HG02759 (cell line): ENCODE data around the gene ADM.

Source experiments
- ATAC-seq: cut with Tn5 transposase; IDR thresholded peaks from one replicate; pipeline ENCODE4 v1.9.1; 2021; ENCODE audit warnings: mild to moderate bottlenecking, moderate library complexity; ENCODE audit not compliant: unreplicated experiment

Gene ADM

GRCh38 chr11:10326012-10326964 lies 21.4 kb downstream of the ADM start:
- no peak for ATAC-seq

GRCh38 chr11:10327254-10327653 lies 22.4 kb downstream of the ADM start:
- no peak for ATAC-seq

DNA sequence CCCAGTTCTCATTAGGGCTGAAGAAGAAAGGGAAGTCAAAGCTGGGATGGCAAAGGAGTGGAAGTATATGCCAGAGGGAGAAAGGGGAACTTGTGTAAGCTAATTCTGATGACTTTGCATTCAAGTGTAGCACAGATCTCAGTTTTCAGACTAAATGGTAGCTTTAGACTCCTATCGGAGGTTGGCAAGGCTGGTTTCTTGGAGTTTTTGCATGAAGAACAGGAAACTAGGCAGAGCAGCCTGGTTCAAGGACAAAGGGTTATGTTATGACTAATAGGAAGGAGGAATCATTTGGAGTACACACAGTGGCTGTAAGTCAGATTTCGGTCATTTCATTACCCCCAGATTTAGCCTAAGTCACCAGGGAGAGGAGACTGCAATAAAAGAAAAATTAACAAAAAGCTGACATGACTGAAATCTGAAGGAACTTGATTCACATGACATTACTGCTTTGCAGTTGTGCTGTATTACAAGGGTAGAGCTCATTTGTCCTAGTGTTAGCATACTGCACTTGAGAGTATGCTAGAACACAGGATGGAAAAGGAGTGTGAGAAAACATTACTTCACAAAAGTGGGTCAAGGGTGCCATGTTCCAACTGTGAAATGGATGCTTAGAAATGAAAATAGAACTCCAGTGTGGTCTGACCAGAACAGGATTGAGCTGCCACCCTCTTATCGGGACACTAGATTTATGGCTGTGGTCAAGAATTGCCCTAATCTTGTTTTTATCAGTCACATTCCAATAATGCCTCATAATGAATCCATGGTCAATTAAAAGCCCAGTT lies 23.6 kb downstream of the ADM start:
- ATAC-seq = no peak

DNA sequence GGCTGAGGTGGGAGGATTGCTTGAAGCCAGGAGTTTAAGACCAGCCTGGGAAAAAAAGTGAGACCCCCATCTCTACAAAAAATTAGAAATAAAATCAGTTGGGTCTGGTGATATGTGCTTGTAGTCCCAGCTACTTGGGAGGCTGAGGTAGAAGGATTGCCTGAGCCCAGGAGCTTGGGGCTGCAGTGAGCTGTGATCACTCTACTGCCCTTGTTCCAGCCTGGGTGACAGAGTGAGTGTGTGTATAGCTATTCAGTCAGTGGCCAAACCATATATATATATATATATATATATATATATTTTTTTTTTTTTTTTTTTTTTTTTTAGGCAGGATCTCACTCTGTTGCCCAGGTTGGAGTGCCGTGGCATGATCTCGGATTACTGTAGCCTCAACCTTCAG lies 24.5 kb downstream of the ADM start:
- no peak for ATAC-seq

DNA sequence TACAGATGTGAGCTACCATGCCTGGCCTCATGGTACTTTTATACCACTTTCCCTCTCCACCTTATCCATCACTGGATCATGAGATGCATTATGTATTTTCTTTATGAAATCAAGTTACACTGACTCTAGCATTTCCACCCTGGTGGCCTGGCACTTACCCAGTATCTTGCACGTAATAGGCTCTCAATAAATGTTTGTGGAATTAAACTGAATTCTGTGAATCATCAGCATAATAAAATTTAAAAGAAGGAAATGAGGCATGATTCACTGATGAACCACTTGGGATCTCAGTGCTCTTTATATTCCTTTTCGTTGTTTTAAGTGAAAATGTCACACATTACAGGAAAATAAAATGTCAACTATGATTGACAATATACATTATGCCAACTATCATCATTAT lies 25.1 kb downstream of the ADM start:
- ATAC-seq = no peak

- no peak for ATAC-seq
Measured at GRCh38 chr11:10331548-10332289, 26.8 kb downstream of the ADM start.

DNA sequence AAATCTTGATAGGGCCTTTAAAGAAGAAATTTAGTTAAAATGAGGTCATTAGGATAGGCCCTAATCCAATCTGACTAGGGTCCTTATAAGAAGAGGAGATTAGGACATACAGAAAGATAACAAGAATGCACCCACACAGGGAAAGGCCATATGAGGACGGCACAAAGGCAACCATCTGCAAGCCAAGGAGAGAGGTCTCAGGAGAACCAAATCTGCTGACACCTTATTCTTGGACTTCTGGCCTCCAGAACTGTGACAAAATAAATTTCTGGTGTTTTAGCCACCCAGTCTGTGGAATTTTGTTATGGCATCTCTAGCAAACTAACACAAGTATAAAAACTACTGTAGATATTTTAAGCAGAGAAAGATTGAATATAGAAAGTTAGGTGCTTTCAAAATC lies 28.6 kb downstream of the ADM start:
- no peak for ATAC-seq

GRCh38 chr11:10338287-10338686 lies 33.4 kb downstream of the ADM start:
- ATAC-seq = no peak

GRCh38 chr11:10348650-10349280 lies 43.9 kb downstream of the ADM start:
- no peak for ATAC-seq

DNA sequence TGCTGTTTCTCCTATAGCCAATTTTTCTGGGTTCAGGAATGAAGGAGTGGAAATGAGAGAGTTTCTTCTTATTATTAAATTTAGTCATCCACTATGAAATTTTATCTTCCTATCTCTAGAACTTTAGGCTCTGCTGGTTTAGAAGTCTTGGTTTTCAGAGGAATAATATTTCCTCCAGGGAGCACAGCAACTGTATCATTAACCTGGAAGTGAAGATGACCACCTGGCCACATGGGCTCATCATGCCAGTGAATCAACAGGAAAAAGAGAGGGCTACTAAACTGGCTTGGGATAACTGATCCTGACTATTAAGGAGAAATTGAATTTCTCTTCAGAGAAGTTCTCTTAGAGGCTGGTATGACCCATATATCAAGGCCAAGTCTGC lies 44.4 kb downstream of the ADM start:
- no peak for ATAC-seq

GRCh38 chr11:10349806-10350205 lies 44.9 kb downstream of the ADM start:
- no peak for ATAC-seq

- no peak for ATAC-seq
Measured at GRCh38 chr11:10350334-10350733, 45.5 kb downstream of the ADM start.

DNA sequence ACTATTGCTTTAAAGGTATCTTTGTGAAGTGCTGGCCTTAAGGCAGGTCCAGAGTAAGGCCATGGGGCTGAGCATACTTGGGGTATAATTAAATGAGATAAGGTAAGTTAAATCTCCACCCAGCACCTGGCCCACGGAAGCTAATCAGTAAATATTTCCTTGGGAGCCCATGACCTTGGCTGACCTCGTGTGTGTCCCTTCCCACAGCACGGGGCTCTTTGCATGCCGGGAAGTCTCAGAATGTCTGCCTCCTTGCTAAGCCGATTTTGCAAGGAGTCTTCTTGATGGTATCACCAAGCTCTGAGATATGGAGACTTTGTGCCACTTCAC lies 46.5 kb downstream of the ADM start:
- no peak for ATAC-seq

DNA sequence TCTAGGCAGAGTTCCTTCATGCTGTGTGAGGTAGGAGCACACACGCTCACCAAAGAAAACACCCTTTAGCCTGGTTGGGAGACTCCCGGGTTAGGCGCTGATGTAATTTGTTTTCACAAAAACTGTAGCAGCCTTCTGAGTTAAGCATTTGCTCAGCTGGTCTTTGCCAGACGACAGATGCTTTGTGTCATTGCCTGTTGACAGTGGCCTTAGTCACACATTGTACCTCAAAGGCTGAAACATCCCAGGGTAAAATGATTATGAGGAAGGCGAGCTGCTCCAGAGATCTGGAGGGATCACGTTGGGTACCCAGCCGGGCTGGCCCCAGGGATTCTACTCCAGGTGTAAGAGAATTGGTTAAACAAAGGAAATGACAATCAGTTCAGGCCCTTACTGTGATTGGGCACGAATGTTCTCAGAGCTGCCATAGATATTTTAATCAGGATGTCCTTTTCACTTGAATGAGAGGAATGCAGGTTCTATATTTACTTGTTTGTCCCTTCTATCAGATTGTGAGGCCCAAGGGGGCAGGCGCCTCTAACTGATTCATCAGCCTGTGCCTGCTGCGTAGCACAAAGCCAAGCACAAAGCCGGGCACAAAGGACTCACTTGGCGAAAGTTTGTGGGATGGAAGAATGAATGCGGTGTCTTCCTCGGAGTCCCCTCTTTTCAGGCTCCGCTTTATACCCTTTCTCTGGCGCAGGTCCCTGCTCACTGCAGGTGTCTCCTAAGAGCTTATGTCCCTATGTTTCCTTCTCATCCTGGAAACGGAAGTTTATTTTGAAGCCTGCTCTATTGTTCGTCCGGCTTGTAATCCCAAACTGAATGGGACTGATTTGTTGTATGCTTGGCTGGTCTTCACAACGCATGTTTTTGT lies 47.1 kb downstream of the ADM start:
- ATAC-seq = no peak

- no peak for ATAC-seq
Measured at GRCh38 chr11:10352921-10353550, 48.2 kb downstream of the ADM start.

GRCh38 chr11:10354389-10354788 lies 49.5 kb downstream of the ADM start:
- ATAC-seq = no peak

DNA sequence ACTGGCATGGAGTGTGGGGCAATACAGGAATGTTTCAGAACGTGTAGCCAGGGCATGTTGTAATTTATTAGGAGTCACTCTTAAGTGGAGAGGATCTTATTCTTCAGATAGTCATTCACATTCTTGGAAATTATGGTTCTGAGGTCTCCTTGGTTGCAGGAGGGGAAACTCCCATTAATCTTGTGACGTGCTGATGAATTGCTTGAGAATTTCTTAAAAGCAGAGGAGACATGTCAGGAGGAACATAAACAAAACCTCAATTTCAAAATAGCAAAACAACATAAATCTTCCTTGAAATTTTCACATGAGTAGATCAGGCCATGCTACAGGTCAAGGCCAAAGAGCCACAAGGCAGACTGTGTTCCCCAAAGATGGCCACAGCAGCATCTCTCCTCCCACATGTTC lies 50.4 kb downstream of the ADM start:
- no peak for ATAC-seq

DNA sequence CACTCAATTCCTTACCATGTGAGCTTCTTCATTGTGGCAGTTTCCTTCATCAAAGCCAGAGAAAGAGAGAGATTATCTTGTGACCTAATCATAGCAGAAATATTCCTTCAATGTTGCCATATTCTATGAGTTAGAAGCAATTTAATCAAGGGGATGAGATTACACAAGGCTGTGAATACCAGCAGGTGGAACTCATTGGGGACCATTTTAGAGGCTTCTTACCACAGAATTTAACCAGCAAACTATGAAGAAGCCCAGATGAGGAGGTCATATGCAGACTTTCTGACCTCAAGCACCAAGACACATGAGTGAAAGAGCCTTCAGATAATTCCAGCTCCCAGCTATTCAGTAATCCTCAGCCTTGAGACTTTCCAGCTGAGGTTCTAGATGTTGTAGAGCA lies 51.3 kb downstream of the ADM start:
- no peak for ATAC-seq
